ENCODE results near the gene NEAT1. TPM values are rescaled to one million over a fixed set of nuclear protein-coding genes. Genes with fewer than 3 reads are reported as not detected.

NEAT1 gene
- polyA plus RNA-seq, 1 donor from 2014 or later = 4.2 TPM

- H3K9ac ChIP-seq (ENCODE audit: low read length) = no peak overlapping the region
- H3K27me3 ChIP-seq (ENCODE audit: insufficient read depth, low read depth, low read length) = no peaks in the 10 kb centered on the region
- no peak overlapping the region for H2AFZ ChIP-seq (ENCODE audit: low read depth, low read length)
- no peaks in the 10 kb centered on the region for H3K9me3 ChIP-seq (ENCODE audit: low read length)
- no peak overlapping the region for H3K27ac ChIP-seq (ENCODE audit: low read length)
- H3K4me3 ChIP-seq (ENCODE audit: low read length) = no peak overlapping the region
- no peaks in the 10 kb centered on the region for H3K36me3 ChIP-seq (ENCODE audit: insufficient read depth, low read length)
- no peaks in the 10 kb centered on the region for H3F3A ChIP-seq (ENCODE audit: insufficient read depth, low read length, poor library complexity, severe bottlenecking)
- no peaks in the 10 kb centered on the region for H3K9me2 ChIP-seq (ENCODE audit: insufficient read depth, low read length)
- no peak overlapping the region for H3K4me2 ChIP-seq (ENCODE audit: low read length)
- peaks cover 14% of the 10 kb centered on the region for H3K79me2 ChIP-seq (replicated peaks; ENCODE audit: insufficient read depth, low read length)
- H4K20me1 ChIP-seq (ENCODE audit: insufficient read depth) = no peaks in the 10 kb centered on the region
- no peak for TF ChIP-seq MXI1 (conservative IDR thresholded peaks at IDR 0.05; ENCODE audit: poor library complexity, severe bottlenecking)
- no peak for TF ChIP-seq TAF1 (IDR thresholded peaks at IDR 0.05; ENCODE audit: low read depth)
- no peak for TF ChIP-seq SMC3 (conservative IDR thresholded peaks at IDR 0.05; ENCODE audit: poor library complexity)
- no peak for TF ChIP-seq POLR2AphosphoS5 (IDR thresholded peaks at IDR 0.05)
- no peak for TF ChIP-seq EP300 (conservative IDR thresholded peaks at IDR 0.05; ENCODE audit: poor library complexity, severe bottlenecking)
- no peak for TF ChIP-seq REST (IDR thresholded peaks at IDR 0.05; ENCODE audit: borderline replicate concordance)
- no peak for TF ChIP-seq RAD21 (conservative IDR thresholded peaks at IDR 0.05)
- no peak for TF ChIP-seq EZH2 (IDR thresholded peaks at IDR 0.05; ENCODE audit: borderline replicate concordance, insufficient read depth, low read length, poor library complexity, severe bottlenecking)
- TF ChIP-seq CTCF (IDR thresholded peaks at IDR 0.05; ENCODE audit: poor library complexity, severe bottlenecking) = no peak
Observed at GRCh38 chr11:65410936-65411680, 11.5 kb upstream of the NEAT1 start.

GRCh38 chr11:65411681-65412070 is 10.9 kb upstream of the NEAT1 start:
- H2AFZ ChIP-seq (ENCODE audit: low read depth, low read length) = no peak overlapping the region
- no peaks in the 10 kb centered on the region for H3K36me3 ChIP-seq (ENCODE audit: insufficient read depth, low read length)
- H3K9ac ChIP-seq (ENCODE audit: low read length) = no peak overlapping the region
- no peak overlapping the region for H3K4me3 ChIP-seq (ENCODE audit: low read length)
- H3K9me3 ChIP-seq (ENCODE audit: low read length) = no peaks in the 10 kb centered on the region
- no peak for TF ChIP-seq RAD21 (conservative IDR thresholded peaks at IDR 0.05)
- H3K4me2 ChIP-seq (ENCODE audit: low read length) = no peak overlapping the region
- no peak overlapping the region for H3K27ac ChIP-seq (ENCODE audit: low read length)
- peaks cover 20% of the 10 kb centered on the region for H3K79me2 ChIP-seq (replicated peaks; ENCODE audit: insufficient read depth, low read length)
- H3F3A ChIP-seq (ENCODE audit: insufficient read depth, low read length, poor library complexity, severe bottlenecking) = no peaks in the 10 kb centered on the region
- no peaks in the 10 kb centered on the region for H3K27me3 ChIP-seq (ENCODE audit: insufficient read depth, low read depth, low read length)
- no peaks in the 10 kb centered on the region for H3K9me2 ChIP-seq (ENCODE audit: insufficient read depth, low read length)
- no peaks in the 10 kb centered on the region for H4K20me1 ChIP-seq (ENCODE audit: insufficient read depth)

Data from neural cell (in vitro differentiated cells).